HEK293 (cell line): ENCODE results near the gene MMP25.

Experiments
- ATF2 ChIP-seq: fragments of 450-650 bp; formaldehyde crosslinking; IDR thresholded peaks from 2 replicates; pipeline ENCODE4 v1.5.1; 2016; ENCODE audit warnings: missing biosample characterization, missing genetic modification characterization, low read depth
- BCL11A ChIP-seq: fragments of 450-650 bp; formaldehyde crosslinking; IDR thresholded peaks from 2 replicates; pipeline ENCODE4 v1.5.1; 2016; ENCODE audit warnings: low read depth, missing biosample characterization, missing genetic modification characterization
- GLI4 ChIP-seq: fragments of 450-650 bp; formaldehyde crosslinking; IDR thresholded peaks from 2 replicates; pipeline ENCODE4 v1.5.1; 2016; ENCODE audit warnings: missing biosample characterization, missing genetic modification characterization
- GLIS1 ChIP-seq: fragments of 450-650 bp; formaldehyde crosslinking; IDR thresholded peaks from 2 replicates; pipeline ENCODE4 v1.5.1; 2016; ENCODE audit warnings: missing biosample characterization, missing genetic modification characterization
- HOXA7 ChIP-seq: sonication (generic); formaldehyde crosslinking; IDR thresholded peaks from 2 replicates; pipeline ENCODE4 v1.8.1; 2022; ENCODE audit warnings: missing genetic modification reagents, borderline replicate concordance
- INSM2 ChIP-seq: fragments of 450-650 bp; formaldehyde crosslinking; IDR thresholded peaks from 2 replicates; pipeline ENCODE4 v1.5.1; 2016; ENCODE audit warnings: missing biosample characterization, missing genetic modification characterization
- KLF9 ChIP-seq: fragments of 450-650 bp; formaldehyde crosslinking; IDR thresholded peaks from 2 replicates; pipeline ENCODE4 v1.5.1; 2016; ENCODE audit warnings: missing biosample characterization, missing genetic modification characterization, low read depth
- MEIS1 ChIP-seq: sonication (generic); formaldehyde crosslinking; IDR thresholded peaks from 2 replicates; pipeline ENCODE4 v1.8.1; 2022; ENCODE audit warnings: missing genetic modification reagents, mild to moderate bottlenecking, borderline replicate concordance
- MZF1 ChIP-seq: fragments of 450-650 bp; formaldehyde crosslinking; IDR thresholded peaks from 2 replicates; pipeline ENCODE4 v1.5.1; 2017; ENCODE audit warnings: missing biosample characterization, missing genetic modification characterization, borderline replicate concordance
- PATZ1 ChIP-seq: fragments of 450-650 bp; formaldehyde crosslinking; IDR thresholded peaks from 2 replicates; pipeline ENCODE4 v1.5.1; 2016; ENCODE audit warnings: missing biosample characterization, missing genetic modification characterization
- REPIN1 ChIP-seq: fragments of 450-650 bp; formaldehyde crosslinking; IDR thresholded peaks from 2 replicates; pipeline ENCODE4 v1.5.1; 2017; ENCODE audit warnings: missing biosample characterization, missing genetic modification characterization, low read depth
- SETDB1 ChIP-seq: IDR thresholded peaks from one replicate; pipeline ENCODE4 v1.6.1; 2017; ENCODE audit warnings: mild to moderate bottlenecking, low read length, moderate library complexity, mixed read lengths; ENCODE audit not compliant: insufficient read length
- ZBTB1 ChIP-seq: fragments of 450-650 bp; formaldehyde crosslinking; IDR thresholded peaks from 2 replicates; pipeline ENCODE4 v1.5.1; 2016; ENCODE audit warnings: missing biosample characterization, missing genetic modification characterization
- ZBTB49 ChIP-seq: fragments of 450-650 bp; formaldehyde crosslinking; IDR thresholded peaks from 2 replicates; pipeline ENCODE4 v1.5.1; 2016; ENCODE audit warnings: missing biosample characterization, missing genetic modification characterization, low read depth
- ZBTB8A ChIP-seq: fragments of 450-650 bp; formaldehyde crosslinking; IDR thresholded peaks from 2 replicates; pipeline ENCODE4 v1.5.1; 2016; ENCODE audit warnings: missing biosample characterization, missing genetic modification characterization
- ZFP3 ChIP-seq: fragments of 450-650 bp; formaldehyde crosslinking; IDR thresholded peaks from 2 replicates; pipeline ENCODE4 v1.5.1; 2016; ENCODE audit warnings: low read depth, missing biosample characterization, missing genetic modification characterization
- ZFP37 ChIP-seq: fragments of 450-650 bp; formaldehyde crosslinking; IDR thresholded peaks from 2 replicates; pipeline ENCODE4 v1.5.1; 2016; ENCODE audit warnings: missing biosample characterization, missing genetic modification characterization
- ZNF10 ChIP-seq: fragments of 450-650 bp; formaldehyde crosslinking; IDR thresholded peaks from 2 replicates; pipeline ENCODE4 v1.5.1; 2017; ENCODE audit warnings: missing biosample characterization, missing genetic modification characterization
- ZNF146 ChIP-seq: fragments of 450-650 bp; formaldehyde crosslinking; IDR thresholded peaks from 2 replicates; pipeline ENCODE4 v1.5.1; 2016; ENCODE audit warnings: missing biosample characterization, missing genetic modification characterization
- ZNF148 ChIP-seq: fragments of 450-650 bp; formaldehyde crosslinking; IDR thresholded peaks from 2 replicates; pipeline ENCODE4 v1.5.0; 2017; ENCODE audit warnings: missing biosample characterization, missing genetic modification characterization, borderline replicate concordance
- ZNF214 ChIP-seq: fragments of 450-650 bp; formaldehyde crosslinking; IDR thresholded peaks from 2 replicates; pipeline ENCODE4 v1.5.1; 2017; ENCODE audit warnings: missing biosample characterization, mild to moderate bottlenecking, missing genetic modification characterization, borderline replicate concordance
- ZNF23 ChIP-seq: fragments of 450-650 bp; formaldehyde crosslinking; IDR thresholded peaks from 2 replicates; pipeline ENCODE4 v1.5.1; 2016; ENCODE audit warnings: missing biosample characterization, missing genetic modification characterization, borderline replicate concordance
- ZNF335 ChIP-seq: fragments of 450-650 bp; formaldehyde crosslinking; conservative IDR thresholded peaks from 2 replicates; pipeline ENCODE4 v1.5.1; 2016; ENCODE audit warnings: missing biosample characterization, missing genetic modification characterization
- ZNF366 ChIP-seq: fragments of 450-650 bp; formaldehyde crosslinking; conservative IDR thresholded peaks from 2 replicates; pipeline ENCODE4 v1.5.1; 2016; ENCODE audit warnings: missing biosample characterization, missing genetic modification characterization
- ZNF488 ChIP-seq: fragments of 450-650 bp; formaldehyde crosslinking; IDR thresholded peaks from 2 replicates; pipeline ENCODE4 v1.5.1; 2016; ENCODE audit warnings: missing biosample characterization, missing genetic modification characterization
- ZNF501 ChIP-seq: fragments of 450-650 bp; formaldehyde crosslinking; IDR thresholded peaks from 2 replicates; pipeline ENCODE4 v1.5.1; 2016; ENCODE audit warnings: missing biosample characterization, missing genetic modification characterization
- ZNF664 ChIP-seq: fragments of 450-650 bp; formaldehyde crosslinking; IDR thresholded peaks from 2 replicates; pipeline ENCODE4 v1.5.1; 2016; ENCODE audit warnings: missing biosample characterization, missing genetic modification characterization

MMP25 gene

GRCh38 chr16:3023669-3024478, 22.5 kb upstream of the MMP25 start, which contains the start of the genes HCFC1R1 and THOC6 (continued):
- TF ChIP-seq INSM2 (tag by site-specific recombination), result peak; percentile 56; the same call in 1 of the 2 replicates
- no peak for TF ChIP-seq SETDB1
- 0 out of 2 replicates have a peak, but pooled peaks have one; percentile 33 for TF ChIP-seq GLI4
- TF ChIP-seq BCL11A (tag by site-specific recombination), result no peak
- TF ChIP-seq ZNF23 (tag by site-specific recombination), result no peak
- TF ChIP-seq ZNF335 (tag by site-specific recombination), result peak; percentile 97
- TF ChIP-seq MEIS1, result no peak
- peak; percentile 78; the same call in 1 of the 2 replicates for TF ChIP-seq ZFP37
- TF ChIP-seq ZNF488 (tag by site-specific recombination), result no peak
- TF ChIP-seq ZBTB1 (tag by site-specific recombination), result 0 out of 2 replicates have a peak, but pooled peaks have one; percentile 12
- TF ChIP-seq ZNF664 (tag by site-specific recombination), result no peak
- TF ChIP-seq ATF2 (tag by site-specific recombination), result no peak
- peak; percentile 96 for TF ChIP-seq GLIS1
- 0 out of 2 replicates have a peak, but pooled peaks have one; percentile 2 for TF ChIP-seq ZNF146 (tag by site-specific recombination)
- peak; percentile 88 for TF ChIP-seq ZBTB8A (tag by site-specific recombination)
- TF ChIP-seq ZNF10 (tag by site-specific recombination), result no peak
- TF ChIP-seq ZBTB49, result no peak
- peak; percentile 96 for TF ChIP-seq KLF9 (tag by site-specific recombination)
- TF ChIP-seq HOXA7 (CRISPR knock-in tag), result no peak
- TF ChIP-seq ZNF148 (tag by site-specific recombination), result no peak
- no peak for TF ChIP-seq ZNF366 (tag by site-specific recombination)
- no peak for TF ChIP-seq REPIN1 (tag by site-specific recombination)
- TF ChIP-seq ZNF501 (tag by site-specific recombination), result no peak; the same call in 1 of the 2 replicates
- TF ChIP-seq PATZ1 (tag by site-specific recombination), result peak; percentile 65
- no peak for TF ChIP-seq MZF1 (tag by site-specific recombination)
- TF ChIP-seq ZFP3 (tag by site-specific recombination), result no peak; the same call in 1 of the 2 replicates
- no peak for TF ChIP-seq ZNF214 (tag by site-specific recombination)
